Endothelial cell (in vitro differentiated cells): ENCODE results near the gene TRAPPC12. TPM values are rescaled to one million over a fixed set of nuclear protein-coding genes. Genes with fewer than 3 reads are reported as not detected.
A peak's percentile ranks its signal among the peaks of the same experiment; 100 is the strongest.

Experiments
- DNase-seq: peaks from one replicate; pipeline ENCODE4 v3.0.0; 2021; ENCODE audit warnings: low spot score
- H3K27ac Mint-ChIP-seq: one replicate; pipeline ENCODE4 v1.8.0; 2021; ENCODE audit warnings: mixed read lengths, inconsistent platforms; ENCODE audit not compliant: unreplicated experiment
- H3K27me3 Mint-ChIP-seq: one replicate; pipeline ENCODE4 v1.8.0; 2021; ENCODE audit warnings: mild to moderate bottlenecking, moderate library complexity, mixed read lengths, inconsistent platforms; ENCODE audit not compliant: unreplicated experiment
- H3K36me3 Mint-ChIP-seq: one replicate; pipeline ENCODE4 v1.8.0; 2021; ENCODE audit warnings: mild to moderate bottlenecking, low read depth, mixed read lengths, inconsistent platforms; ENCODE audit not compliant: unreplicated experiment
- H3K4me1 Mint-ChIP-seq: one replicate; pipeline ENCODE4 v1.8.0; 2021; ENCODE audit warnings: mild to moderate bottlenecking, mixed read lengths, inconsistent platforms; ENCODE audit not compliant: unreplicated experiment
- H3K4me3 Mint-ChIP-seq: one replicate; pipeline ENCODE4 v1.8.0; 2021; ENCODE audit warnings: mild to moderate bottlenecking, mixed read lengths, inconsistent platforms; ENCODE audit not compliant: unreplicated experiment
- H3K9me3 Mint-ChIP-seq: one replicate; pipeline ENCODE4 v1.8.0; 2021; ENCODE audit warnings: mixed read lengths, inconsistent platforms; ENCODE audit not compliant: unreplicated experiment
- total RNA-seq: library from RNA; stranded (reverse); fragmentation: NEBNext Ultra II Directional; extraction: Animal tissue kit (Norgen Biotek cat#: 25700); gene quantifications from one replicate; pipeline ENCODE4 v1.2.1, GENCODE V29; 2021; ENCODE audit not compliant: unreplicated experiment
- TF ChIP-seq, protein P1 (sequence below): fragments of 200-600 bp; sonication (generic); IDR thresholded peaks from one replicate; pipeline ENCODE4 v1.5.0; 2021; ENCODE audit warnings: antibody characterized with exemption; ENCODE audit not compliant: unreplicated experiment

Gene TRAPPC12
- total RNA-seq, 1 donor from 2014 or later, result 105 TPM

DNA sequence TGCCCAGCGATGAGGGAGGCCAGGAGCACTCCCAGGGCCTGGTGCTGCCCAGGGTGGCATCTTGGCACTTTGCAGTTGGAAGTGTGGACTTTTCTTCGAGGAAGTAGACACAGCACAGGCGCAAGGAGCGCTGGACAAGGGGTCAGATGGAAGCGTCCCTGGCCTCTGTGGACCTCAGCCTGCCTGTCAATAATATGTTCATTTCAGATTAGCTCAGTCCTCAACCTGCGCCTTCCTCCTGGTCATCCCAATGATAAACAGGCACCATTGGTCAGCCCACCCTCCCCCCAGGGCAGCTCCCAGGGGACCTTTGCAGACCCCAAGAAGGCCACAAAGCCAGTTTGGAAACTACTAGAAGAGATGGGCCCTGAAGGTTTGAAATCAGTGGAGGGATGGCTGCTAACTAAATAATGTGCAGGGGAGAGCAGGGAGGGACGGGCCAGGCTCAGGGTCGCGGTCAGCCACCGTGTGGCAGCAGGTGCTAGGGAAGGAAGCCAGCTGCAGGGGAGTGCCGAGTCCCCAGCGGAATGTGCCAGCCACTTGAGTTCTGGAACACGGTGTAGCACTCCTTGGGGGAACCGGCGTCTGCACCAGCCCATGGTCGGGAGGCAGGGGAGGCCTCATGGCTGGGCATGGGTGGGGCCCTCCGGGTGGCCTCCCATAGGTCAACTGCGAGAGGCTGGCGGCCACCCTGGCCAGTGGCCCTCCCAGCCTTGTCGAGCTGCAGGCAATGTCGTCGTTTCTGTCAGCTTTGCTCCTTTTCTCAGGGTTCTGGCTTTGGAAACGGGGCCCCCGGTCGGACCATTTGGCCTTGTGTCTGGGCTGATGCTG lies 79.9 kb downstream of the TRAPPC12 start:
- DNase-seq, result no peak
- TF ChIP-seq, protein P1, sequence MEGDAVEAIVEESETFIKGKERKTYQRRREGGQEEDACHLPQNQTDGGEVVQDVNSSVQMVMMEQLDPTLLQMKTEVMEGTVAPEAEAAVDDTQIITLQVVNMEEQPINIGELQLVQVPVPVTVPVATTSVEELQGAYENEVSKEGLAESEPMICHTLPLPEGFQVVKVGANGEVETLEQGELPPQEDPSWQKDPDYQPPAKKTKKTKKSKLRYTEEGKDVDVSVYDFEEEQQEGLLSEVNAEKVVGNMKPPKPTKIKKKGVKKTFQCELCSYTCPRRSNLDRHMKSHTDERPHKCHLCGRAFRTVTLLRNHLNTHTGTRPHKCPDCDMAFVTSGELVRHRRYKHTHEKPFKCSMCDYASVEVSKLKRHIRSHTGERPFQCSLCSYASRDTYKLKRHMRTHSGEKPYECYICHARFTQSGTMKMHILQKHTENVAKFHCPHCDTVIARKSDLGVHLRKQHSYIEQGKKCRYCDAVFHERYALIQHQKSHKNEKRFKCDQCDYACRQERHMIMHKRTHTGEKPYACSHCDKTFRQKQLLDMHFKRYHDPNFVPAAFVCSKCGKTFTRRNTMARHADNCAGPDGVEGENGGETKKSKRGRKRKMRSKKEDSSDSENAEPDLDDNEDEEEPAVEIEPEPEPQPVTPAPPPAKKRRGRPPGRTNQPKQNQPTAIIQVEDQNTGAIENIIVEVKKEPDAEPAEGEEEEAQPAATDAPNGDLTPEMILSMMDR, result no peak
- Mint-ChIP-seq H3K27ac (no peak overlapping the region), H3K4me3 (no peak overlapping the region), H3K27me3 (peaks cover 4% of the 10 kb centered on the region), H3K9me3 (no peaks in the 10 kb centered on the region), H3K4me1 (peaks cover 5% of the 10 kb centered on the region), H3K36me3 (peaks cover 33% of the 10 kb centered on the region)

DNA sequence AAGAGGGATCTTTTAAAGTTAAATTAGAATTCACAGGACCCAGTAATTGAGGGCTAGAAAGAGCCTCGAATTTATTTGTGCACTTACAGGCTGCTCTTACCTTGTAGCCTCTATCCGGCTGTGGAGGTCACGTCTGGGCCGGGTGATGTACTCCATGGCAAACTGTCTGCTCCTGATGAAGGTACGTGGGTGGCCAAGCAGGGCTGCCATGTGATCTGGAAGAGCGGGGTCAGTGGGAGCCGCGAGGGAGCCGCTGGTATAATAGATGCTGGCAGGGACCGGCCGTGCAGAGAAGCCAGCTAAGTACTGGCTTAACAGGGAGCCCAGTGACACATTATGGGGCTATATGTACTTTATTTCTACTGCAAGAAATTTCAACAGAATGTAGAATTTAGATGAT lies 80.7 kb downstream of the TRAPPC12 start:
- H3K27ac Mint-ChIP-seq, result no peak overlapping the region

DNA sequence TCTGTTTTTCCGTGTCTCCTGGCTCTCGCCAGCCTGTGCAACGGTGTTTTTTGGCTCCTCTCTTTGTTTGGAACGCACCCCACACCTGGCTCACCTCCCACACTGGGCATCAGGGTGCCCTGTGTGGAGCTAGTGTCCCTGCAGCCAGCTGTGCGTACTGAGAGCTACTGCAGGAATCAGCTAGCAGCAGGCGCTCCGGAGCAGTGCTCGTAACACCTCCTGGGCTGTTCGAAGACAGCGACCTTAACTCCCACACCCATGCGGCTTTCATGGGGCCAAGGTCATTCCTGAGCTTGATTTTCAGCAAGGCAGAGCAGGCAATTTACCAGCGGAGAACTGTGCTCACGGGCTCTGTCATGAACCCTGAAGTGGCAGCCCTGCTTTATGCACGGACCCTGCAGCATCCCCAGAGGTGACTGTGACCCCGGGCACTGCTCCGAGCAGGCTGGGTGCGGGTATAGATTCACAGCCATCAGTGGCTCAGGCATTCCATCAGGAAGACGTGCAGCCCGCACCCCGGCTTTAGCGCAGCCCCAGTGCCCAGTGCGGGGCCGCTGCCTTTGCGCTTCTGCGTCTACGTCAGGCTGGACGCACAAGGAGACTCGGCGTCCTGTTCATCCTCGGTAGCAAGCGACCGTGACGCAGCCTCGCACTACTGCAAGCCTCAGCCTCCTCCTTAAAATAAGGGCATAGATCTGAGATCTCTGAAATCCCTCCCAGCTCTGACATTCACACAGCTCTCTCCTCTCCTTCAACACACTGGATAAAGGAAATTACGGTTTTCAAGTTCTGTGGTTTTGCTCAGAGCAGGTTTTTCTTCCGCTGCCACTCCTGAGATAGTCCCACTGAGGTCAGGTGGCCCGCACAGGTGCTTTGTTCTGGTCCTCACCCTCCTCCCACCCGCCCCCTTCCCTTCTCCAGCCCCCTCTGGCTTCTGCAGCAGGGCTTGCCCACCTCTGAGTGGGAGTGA lies 81.6 kb downstream of the TRAPPC12 start:
- Mint-ChIP-seq H3K27me3 (peaks cover 6% of the 10 kb centered on the region), H3K27ac (no peak overlapping the region), H3K4me3 (no peak overlapping the region), H3K9me3 (no peaks in the 10 kb centered on the region), H3K36me3 (peaks cover 25% of the 10 kb centered on the region), H3K4me1 (peaks cover 2% of the 10 kb centered on the region)
- TF ChIP-seq, protein P1, result no peak
- no peak for DNase-seq

More for the DNA sequence above, 80.7 kb downstream of the TRAPPC12 start:
- TF ChIP-seq, protein P1, result no peak
- peaks cover 33% of the 10 kb centered on the region for H3K36me3 Mint-ChIP-seq
- no peaks in the 10 kb centered on the region for H3K9me3 Mint-ChIP-seq
- H3K4me1 Mint-ChIP-seq, result peaks cover 2% of the 10 kb centered on the region
- DNase-seq, result no peak
- H3K4me3 Mint-ChIP-seq, result peak overlapping the region; percentile 54
- peaks cover 6% of the 10 kb centered on the region for H3K27me3 Mint-ChIP-seq

DNA sequence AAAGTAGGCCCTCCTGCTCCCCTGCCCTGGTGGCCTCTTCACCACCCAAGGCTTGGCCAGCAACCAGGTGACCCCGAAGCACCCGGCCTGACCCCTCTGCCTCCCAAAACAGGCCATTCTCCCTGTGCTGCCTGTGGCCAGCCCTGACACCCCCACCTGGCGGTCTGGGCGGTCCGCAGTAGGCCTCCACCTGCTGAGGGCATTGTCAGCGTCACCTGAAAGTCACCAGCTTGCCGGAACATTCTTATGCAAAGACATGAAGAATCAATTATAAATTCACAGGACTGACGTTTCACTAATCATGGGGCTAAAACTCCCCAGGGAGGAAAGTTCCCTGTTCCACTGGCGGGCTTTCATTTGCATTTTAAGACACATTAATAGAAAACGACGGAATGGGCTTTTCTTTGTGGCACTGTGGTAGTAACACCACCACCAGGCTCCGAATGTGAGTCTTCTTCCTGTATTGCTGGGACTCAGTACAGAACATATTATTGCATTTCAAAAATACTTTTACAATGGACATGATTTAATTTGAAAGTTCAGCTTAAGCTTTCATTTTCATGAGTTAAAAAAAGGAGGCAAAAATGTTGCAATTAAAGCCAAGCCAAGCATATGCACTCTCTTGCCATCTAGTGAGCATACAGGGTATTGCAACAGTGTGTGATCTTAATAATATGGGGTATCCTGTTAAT lies 82.5 kb downstream of the TRAPPC12 start:
- Mint-ChIP-seq H3K27ac (no peak overlapping the region), H3K9me3 (no peaks in the 10 kb centered on the region), H3K4me1 (peaks cover 2% of the 10 kb centered on the region), H3K27me3 (peaks cover 6% of the 10 kb centered on the region), H3K36me3 (peaks cover 22% of the 10 kb centered on the region), H3K4me3 (no peak overlapping the region)
- peak; percentile 43 for DNase-seq
- TF ChIP-seq, protein P1, result peak; percentile 91
